GM19240 (cell line): ENCODE measurements around the gene TAC4.

ENCODE experiments used
- DNase-seq: peaks from one replicate; pipeline ENCODE4 v3.0.0; 2011; ENCODE audit warnings: low spot score; ENCODE audit not compliant: insufficient read length

TAC4 gene

DNA sequence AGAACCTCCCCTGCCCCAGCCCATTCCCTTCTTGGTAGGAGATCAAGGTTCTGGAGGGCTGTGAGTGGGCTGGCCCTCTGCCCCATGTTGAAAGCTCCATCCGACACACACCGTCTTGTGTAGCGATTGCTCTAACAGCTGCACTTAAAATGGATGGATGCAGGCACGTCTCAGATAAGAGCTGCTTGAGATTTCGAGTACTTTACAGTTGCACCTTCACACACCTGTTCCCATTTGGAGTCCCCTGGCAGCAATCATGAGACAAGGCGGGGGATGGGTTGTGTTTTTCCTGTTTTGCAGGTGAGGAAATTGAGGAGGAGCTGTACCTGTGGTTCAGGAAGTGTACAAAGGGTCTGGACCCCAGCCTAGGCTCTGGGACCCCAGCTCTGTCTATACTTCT, 25.6 kb upstream of the TAC4 start:
- no peak for DNase-seq

GRCh38 chr17:49872754-49873377, 25.0 kb upstream of the TAC4 start:
- DNase-seq: no peak

- DNase-seq: no peak
Measured at GRCh38 chr17:49871211-49871610, 23.3 kb upstream of the TAC4 start.

DNA sequence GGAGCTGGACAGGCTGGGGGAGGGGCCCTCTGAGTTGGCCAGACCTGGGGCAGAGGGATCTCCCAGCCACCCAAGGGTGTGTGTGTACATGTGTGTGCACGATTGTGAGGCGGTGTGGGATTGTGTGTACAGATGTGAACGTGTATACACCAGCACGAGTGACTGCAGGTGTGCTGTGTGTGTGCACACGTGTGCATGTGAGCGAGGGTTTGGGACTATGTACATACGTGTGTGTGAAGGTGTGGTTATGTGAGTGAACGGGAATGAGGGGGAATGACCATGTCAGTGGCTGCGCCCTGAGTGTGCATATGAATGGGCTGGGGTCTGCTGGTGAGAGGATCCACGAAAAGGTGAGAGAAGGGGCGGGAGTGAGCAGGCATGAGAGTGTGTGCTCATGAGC, 22.4 kb upstream of the TAC4 start:
- no peak for DNase-seq

DNA sequence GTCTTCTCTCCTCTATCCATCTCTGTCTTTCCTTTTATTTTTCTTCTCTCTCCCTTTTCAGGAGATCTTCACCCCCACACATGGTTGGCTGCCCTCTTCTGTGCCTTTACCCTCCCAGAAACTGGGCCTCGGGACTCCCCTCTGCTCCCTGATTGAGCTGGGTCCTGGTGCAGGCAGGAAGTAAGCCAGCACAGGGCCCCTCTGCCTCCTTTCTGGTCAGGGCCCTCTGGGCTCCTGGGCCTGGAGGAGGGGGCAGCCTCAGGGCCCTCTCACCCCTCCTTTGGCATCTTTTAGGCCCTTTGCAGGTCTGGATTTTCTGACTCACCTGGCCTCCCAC, 21.1 kb upstream of the TAC4 start:
- DNase-seq: no peak

- no peak for DNase-seq
Measured at GRCh38 chr17:49866882-49867413, 19.1 kb upstream of the TAC4 start.

- DNase-seq: no peak
Measured at GRCh38 chr17:49866019-49866380, 18.1 kb upstream of the TAC4 start.

- DNase-seq: no peak
Measured at GRCh38 chr17:49862781-49863331, 15.0 kb upstream of the TAC4 start.

DNA sequence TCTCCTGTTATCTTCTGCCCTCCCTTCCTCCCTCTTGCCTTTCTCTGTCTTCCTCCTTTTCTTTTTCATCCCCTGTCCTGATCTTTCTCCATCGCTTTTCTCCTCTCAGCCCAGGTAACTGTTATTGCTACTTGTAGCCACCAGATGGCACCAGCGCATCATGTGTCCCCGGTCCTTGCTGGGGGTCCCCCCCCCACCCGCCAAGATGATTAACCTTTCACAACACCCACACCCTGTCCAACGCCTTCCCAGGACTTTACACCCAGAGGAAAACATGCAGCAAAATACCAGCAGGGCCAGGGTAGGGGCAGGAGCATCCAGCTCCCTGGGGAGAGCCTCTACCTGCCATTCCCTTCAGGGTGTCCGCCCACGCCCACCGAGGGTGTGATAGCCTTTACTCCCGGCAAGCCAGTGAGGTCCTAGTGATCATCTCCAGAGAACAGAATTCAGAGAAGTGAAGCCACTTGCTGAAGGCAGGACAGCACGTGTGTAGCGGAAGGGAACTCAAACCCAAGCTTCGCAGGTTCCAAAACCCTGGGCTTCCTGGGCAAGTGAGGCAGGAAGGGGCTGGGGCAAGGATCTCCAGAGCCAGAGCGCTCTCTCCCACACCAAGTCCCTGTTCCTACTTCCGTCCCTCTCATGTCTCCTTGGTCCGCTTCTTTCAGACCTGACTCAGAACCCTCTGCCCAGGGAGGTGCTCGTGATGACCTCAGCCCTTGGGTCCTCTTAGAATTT, 13.4 kb upstream of the TAC4 start:
- peak; percentile 56 for DNase-seq

- DNase-seq: no peak
Measured at GRCh38 chr17:49859991-49860953, 12.4 kb upstream of the TAC4 start.

GRCh38 chr17:49858796-49859195, 10.9 kb upstream of the TAC4 start:
- DNase-seq: no peak

DNA sequence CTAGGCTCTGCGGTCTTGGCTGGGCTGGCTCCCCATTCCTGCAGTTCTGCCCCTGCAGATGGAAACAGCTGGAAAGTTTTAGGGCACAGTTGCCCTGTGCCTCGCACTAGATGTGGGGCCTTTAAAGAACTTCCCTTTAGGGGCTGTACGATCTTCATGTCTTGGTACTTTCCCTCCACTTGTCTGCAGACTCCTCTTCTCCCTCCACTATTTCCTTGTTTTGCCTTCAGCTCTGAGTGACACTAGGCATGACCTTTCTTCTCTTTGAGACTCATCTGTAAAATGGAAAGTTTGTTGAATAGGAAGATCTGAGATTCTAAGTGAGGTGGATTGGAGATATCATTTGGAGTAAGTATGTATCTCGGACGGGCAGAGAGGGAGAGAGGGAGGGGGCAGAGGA, 6.3 kb upstream of the TAC4 start:
- DNase-seq: no peak

DNA sequence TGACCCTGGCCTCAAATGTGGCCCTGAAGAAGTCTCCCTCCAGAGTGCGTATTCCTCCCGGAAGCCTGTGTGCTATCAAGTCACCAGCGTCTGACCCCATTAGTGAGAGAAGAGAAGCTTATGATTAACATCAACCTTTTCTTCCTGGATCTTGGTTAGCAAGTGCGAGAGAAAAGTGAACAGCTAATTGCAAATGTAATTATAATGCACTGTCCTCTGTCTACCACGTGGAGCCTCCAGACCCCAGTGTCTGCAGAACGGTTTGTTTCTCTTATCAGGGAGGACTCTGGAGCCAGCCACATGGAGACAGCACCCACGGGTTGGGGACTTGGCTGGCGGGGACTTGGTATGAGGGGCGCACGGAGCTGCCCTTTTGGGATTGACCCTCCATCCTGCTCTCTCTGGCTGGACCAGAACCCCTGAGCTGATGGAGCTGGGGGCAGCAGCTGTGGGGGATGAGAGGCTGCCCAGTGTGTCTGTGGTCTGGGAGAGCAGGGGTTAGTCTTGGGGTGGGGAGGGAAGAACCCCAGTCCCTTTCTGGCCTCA, 5.7 kb upstream of the TAC4 start:
- DNase-seq: no peak

DNA sequence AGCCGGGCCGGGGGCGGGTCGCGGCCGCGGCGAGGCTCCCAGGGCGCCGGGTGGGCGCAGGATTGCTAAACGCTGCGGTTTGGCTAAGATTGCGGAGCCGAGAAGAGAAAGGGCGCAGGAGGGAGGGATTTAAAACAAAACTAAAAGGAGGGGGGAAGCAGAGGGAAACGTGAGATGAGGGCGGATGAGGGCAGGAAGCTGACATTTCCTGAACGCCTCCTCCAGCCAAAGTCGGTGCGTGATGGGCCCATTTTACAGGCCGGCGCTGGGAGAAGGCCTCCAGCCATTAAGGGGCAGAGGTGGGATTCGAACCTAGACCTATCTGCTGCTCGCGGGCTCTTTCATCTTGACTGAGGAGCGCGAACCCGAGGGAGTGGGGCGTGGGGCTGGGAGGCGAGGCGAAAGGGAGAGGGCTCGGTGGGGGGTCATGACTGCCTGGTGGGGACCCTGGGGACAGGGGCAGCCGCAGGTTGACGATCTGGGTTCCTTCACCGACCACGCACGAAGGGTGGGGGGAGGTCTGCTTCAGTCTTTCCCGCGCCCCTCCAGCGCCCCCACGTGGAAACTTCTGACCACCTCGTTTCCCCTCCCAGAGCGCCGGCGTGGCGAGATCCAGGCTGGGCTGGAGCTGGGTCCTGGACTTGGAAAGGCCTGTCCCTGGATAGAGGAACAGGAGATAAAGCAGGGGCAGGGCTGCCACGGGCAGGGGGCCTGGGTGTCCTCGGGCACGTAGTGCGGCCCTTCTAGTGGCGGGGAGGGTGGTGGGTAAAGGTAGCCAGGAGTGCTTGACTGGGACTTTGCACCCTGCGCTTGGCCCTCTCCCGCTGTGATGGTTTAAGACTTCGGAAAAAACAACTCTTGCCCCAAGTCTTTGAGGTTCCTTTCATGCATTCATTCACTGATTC, 3.8 kb upstream of the TAC4 start:
- DNase-seq: no peak

DNA sequence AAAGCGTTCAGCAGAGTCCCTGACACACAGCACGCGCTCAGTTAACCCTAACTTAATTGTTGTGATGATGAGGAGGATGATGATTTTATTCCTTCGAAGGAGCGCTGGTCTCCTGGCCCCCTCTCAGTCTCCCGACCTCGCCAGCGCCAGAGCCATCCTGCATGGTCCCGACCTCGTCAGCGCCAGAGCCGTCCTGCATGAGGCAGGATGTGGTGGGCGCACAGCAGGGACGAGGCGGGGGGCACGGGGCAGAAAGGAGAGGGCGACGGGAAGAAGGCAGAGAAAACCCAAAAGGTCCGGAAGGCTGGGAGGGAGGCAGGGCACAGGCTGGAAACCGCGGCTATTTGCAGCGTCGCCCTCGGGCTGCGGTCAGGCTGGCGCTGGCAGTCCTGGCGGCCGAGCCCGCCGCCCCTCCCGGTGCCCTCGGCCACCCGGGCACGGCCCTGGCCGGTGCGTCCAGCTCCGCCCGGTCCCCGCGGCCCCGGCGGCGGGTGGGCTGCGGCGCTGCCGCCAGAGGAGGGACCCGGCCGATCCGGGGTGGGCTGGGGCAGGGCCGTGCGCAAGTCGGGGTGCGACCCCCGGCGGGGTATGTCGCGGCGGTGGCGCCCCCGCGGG, 3.0 kb upstream of the TAC4 start:
- DNase-seq: no peak

GRCh38 chr17:49850218-49850610, 2.3 kb upstream of the TAC4 start:
- no peak for DNase-seq

GRCh38 chr17:49848739-49849138, 870 bp upstream of the TAC4 start:
- DNase-seq: no peak

GRCh38 chr17:49846938-49847712, 744 bp downstream of the TAC4 start:
- DNase-seq: no peak

- no peak for DNase-seq
Measured at GRCh38 chr17:49845321-49845720, 2.5 kb downstream of the TAC4 start.
